Measurements from ENCODE around the gene SNRPD3.

GRCh38 chr22:24564376-24565058, 8.7 kb downstream of the SNRPD3 start:
- no peak for TF ChIP-seq CTCF (IDR thresholded peaks at IDR 0.05)
- TF ChIP-seq POLR2A (IDR thresholded peaks at IDR 0.05): no peak
